ENCODE results near the gene SSH2. TPM values are rescaled to one million over a fixed set of nuclear protein-coding genes. Genes with fewer than 3 reads are reported as not detected.

The SSH2 gene
- total RNA-seq, 6 experiments from 2014 or later, result 22.2 to 27.0 (median 23.2) TPM

GRCh38 chr17:29633886-29634285 lies 296.1 kb downstream of the SSH2 start:
- peaks cover 2% of the 10 kb centered on the region; the same call in 1 of the 2 replicates for H3K27me3 Mint-ChIP-seq (ENCODE audit: insufficient read depth)
- no peak overlapping the region for H3K27ac Mint-ChIP-seq
- no peak overlapping the region for H3K4me3 Mint-ChIP-seq
- TF ChIP-seq, protein P1, sequence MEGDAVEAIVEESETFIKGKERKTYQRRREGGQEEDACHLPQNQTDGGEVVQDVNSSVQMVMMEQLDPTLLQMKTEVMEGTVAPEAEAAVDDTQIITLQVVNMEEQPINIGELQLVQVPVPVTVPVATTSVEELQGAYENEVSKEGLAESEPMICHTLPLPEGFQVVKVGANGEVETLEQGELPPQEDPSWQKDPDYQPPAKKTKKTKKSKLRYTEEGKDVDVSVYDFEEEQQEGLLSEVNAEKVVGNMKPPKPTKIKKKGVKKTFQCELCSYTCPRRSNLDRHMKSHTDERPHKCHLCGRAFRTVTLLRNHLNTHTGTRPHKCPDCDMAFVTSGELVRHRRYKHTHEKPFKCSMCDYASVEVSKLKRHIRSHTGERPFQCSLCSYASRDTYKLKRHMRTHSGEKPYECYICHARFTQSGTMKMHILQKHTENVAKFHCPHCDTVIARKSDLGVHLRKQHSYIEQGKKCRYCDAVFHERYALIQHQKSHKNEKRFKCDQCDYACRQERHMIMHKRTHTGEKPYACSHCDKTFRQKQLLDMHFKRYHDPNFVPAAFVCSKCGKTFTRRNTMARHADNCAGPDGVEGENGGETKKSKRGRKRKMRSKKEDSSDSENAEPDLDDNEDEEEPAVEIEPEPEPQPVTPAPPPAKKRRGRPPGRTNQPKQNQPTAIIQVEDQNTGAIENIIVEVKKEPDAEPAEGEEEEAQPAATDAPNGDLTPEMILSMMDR (IDR thresholded peaks at IDR 0.05), result no peak
- peaks cover 21% of the 10 kb centered on the region for H3K36me3 Mint-ChIP-seq (ENCODE audit: low read depth)
- no peaks in the 10 kb centered on the region for H3K9me3 Mint-ChIP-seq
- H3K4me1 Mint-ChIP-seq (ENCODE audit: low read depth), result peaks cover 5% of the 10 kb centered on the region
- no peak for DNase-seq

- H3K36me3 Mint-ChIP-seq (ENCODE audit: low read depth), result peaks cover 10% of the 10 kb centered on the region
- H3K27ac Mint-ChIP-seq, result no peak overlapping the region
- peaks cover 4% of the 10 kb centered on the region for H3K4me1 Mint-ChIP-seq (ENCODE audit: low read depth)
- H3K4me3 Mint-ChIP-seq, result no peak overlapping the region
- TF ChIP-seq, protein P1 (IDR thresholded peaks at IDR 0.05), result no peak
- no peaks in the 10 kb centered on the region; the same call in 1 of the 2 replicates for H3K27me3 Mint-ChIP-seq (ENCODE audit: insufficient read depth)
- H3K9me3 Mint-ChIP-seq, result no peaks in the 10 kb centered on the region
- no peak for DNase-seq
Measured at GRCh38 chr17:29630630-29631193, 299.3 kb downstream of the SSH2 start.

DNA sequence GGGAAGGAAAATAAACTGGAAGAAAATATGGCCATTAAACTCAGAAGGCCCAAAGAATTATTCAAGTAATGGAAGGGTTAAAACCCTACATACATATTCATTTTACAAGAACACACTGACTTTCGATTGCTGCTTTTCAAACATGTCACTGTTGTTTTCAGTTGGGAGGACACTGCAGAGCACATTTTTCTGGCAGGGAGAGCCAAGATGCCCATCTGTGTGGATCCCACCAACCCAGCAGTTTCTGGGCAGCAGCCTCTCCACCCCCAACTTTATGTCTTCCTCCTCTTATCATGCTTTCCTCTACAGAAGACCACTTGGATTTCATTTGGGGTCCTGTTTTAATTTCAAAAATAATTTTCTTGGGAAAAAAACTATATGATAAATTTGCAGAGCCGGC lies 300.2 kb downstream of the SSH2 start:
- no peak for DNase-seq
- H3K36me3 Mint-ChIP-seq (ENCODE audit: low read depth), result peaks cover 9% of the 10 kb centered on the region
- H3K4me1 Mint-ChIP-seq (ENCODE audit: low read depth), result peaks cover 12% of the 10 kb centered on the region
- no peaks in the 10 kb centered on the region; the same call in 1 of the 2 replicates for H3K27me3 Mint-ChIP-seq (ENCODE audit: insufficient read depth)
- TF ChIP-seq, protein P1 (IDR thresholded peaks at IDR 0.05), result no peak
- no peak overlapping the region for H3K4me3 Mint-ChIP-seq
- no peak overlapping the region for H3K27ac Mint-ChIP-seq
- H3K9me3 Mint-ChIP-seq, result no peaks in the 10 kb centered on the region

GRCh38 chr17:29628644-29629043 lies 301.4 kb downstream of the SSH2 start:
- no peak overlapping the region for H3K27ac Mint-ChIP-seq
- TF ChIP-seq, protein P1 (IDR thresholded peaks at IDR 0.05), result no peak
- peaks cover 15% of the 10 kb centered on the region for H3K4me1 Mint-ChIP-seq (ENCODE audit: low read depth)
- no peak for DNase-seq
- H3K4me3 Mint-ChIP-seq, result no peak overlapping the region
- H3K36me3 Mint-ChIP-seq (ENCODE audit: low read depth), result peaks cover 9% of the 10 kb centered on the region
- no peaks in the 10 kb centered on the region for H3K9me3 Mint-ChIP-seq
- H3K27me3 Mint-ChIP-seq (ENCODE audit: insufficient read depth), result no peaks in the 10 kb centered on the region; the same call in 1 of the 2 replicates

GRCh38 chr17:29627951-29628350 lies 302.1 kb downstream of the SSH2 start:
- Mint-ChIP-seq H3K36me3 (ENCODE audit: low read depth) (peaks cover 9% of the 10 kb centered on the region), H3K27me3 (ENCODE audit: insufficient read depth) (no peaks in the 10 kb centered on the region; the same call in 1 of the 2 replicates), H3K27ac (no peak overlapping the region), H3K4me3 (no peak overlapping the region), H3K4me1 (ENCODE audit: low read depth) (peaks cover 15% of the 10 kb centered on the region), H3K9me3 (no peaks in the 10 kb centered on the region)
- TF ChIP-seq, protein P1 (IDR thresholded peaks at IDR 0.05), result no peak
- no peak for DNase-seq
